H1 (cell line): ENCODE measurements around the gene ADPRM. TPM values are rescaled to one million over a fixed set of nuclear protein-coding genes. Genes with fewer than 3 reads are reported as not detected.

Experiments used
- CBX5 ChIP-seq: fragments of 300-800, 300-1000 bp; sonication (generic); IDR thresholded peaks from 2 replicates; pipeline ENCODE4 v1.7.1; 2016; ENCODE audit warnings: antibody characterized with exemption, low read length, low read depth
- CHD1 ChIP-seq: IDR thresholded peaks from 2 replicates; pipeline ENCODE4 v1.6.1; 2012; ENCODE audit warnings: low read depth, low read length, improper control_type of control experiment
- EP300 ChIP-seq, 2 experiments: IDR thresholded peaks; 1 replicate in 1 of 2; 2 replicates in 1 of 2; pipeline ENCODE4 v1.6.1; 2011 to 2012; ENCODE audit warnings: low read depth in 2 of 2, low read length in 2 of 2, mild to moderate bottlenecking in 2 of 2, borderline replicate concordance in 1 of 2, inconsistent platforms in 1 of 2, moderate library complexity in 1 of 2
- JUN ChIP-seq: IDR thresholded peaks from 2 replicates; pipeline ENCODE4 v1.6.1; 2011; ENCODE audit warnings: low read depth, mild to moderate bottlenecking, improper control_type of control experiment, low read length
- NANOG ChIP-seq: IDR thresholded peaks from 2 replicates; pipeline ENCODE4 v1.6.1; 2011; ENCODE audit warnings: low read length, low read depth, mild to moderate bottlenecking, inconsistent platforms; ENCODE audit not compliant: insufficient read depth, poor library complexity, severe bottlenecking
- RBBP5 ChIP-seq: IDR thresholded peaks from 2 replicates; pipeline ENCODE4 v1.7.1; 2012; ENCODE audit warnings: low read depth, mild to moderate bottlenecking, inconsistent platforms, low read length, moderate library complexity, borderline replicate concordance
- SIX5 ChIP-seq: IDR thresholded peaks from 2 replicates; pipeline ENCODE4 v1.6.1; 2011; ENCODE audit warnings: mild to moderate bottlenecking, low read depth, low read length
- SUZ12 ChIP-seq: fragments of 200-600 bp; sonication (generic); IDR thresholded peaks from 2 replicates; pipeline ENCODE4 v1.6.1; 2012; ENCODE audit warnings: mild to moderate bottlenecking, inconsistent platforms, low read length, moderate library complexity, mixed read lengths
- polyA plus RNA-seq, 7 experiments: library from polyadenylated mRNA; depleted of rRNA in 3 of 7; stranded (reverse) in 5 of 7; unstranded in 2 of 7; fragments of >200 nt in 5 of 7; fragments of 200-250 nt in 2 of 7; gene quantifications; 1 replicate in 5 of 7; 2 replicates in 1 of 7; 4 replicates in 1 of 7; pipeline versions ENCODE4 v1.2.1 to v1.2.3, GENCODE V29; 2011 to 2013; ENCODE audit warnings: missing spikeins in 2 of 7, mixed read lengths in 2 of 7
- total RNA-seq: library from RNA; stranded (reverse); fragmentation: NEBNext Ultra II Directional; extraction: Animal tissue kit (Norgen Biotek cat#: 25700); gene quantifications from 2 replicates; pipeline ENCODE4 v1.2.1, GENCODE V29; 2021

The ADPRM gene
- total and polyA plus RNA-seq, 2 of the 8 experiments (the other 6 are each of a cell fraction or from before 2014, with no cell fraction given) = 6.7 to 7.9 TPM

DNA sequence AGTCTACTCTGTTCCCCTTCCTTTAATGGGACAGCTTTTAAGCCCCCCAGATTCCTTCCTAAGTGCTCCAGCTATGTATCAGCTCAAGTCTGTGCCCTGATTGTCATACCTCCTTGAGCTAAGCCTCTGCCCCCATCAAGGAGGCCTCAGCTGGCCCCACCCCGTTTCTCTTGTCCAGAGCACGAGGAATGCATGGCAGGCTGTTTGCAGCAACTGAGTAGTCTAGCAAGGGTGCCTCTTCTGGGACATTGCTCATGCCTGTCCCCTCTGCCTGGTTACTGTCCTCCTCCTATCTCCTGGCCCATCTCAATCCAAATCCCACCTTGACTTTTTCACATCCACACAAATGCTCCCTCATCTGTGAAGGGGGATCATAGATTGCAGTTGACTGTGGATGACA is 60.3 kb downstream of the ADPRM start (continued):
- TF ChIP-seq EP300 (IDR thresholded peaks at IDR 0.05; ENCODE audit: borderline replicate concordance in 1 of 2, low read depth in 2 of 2, low read length in 2 of 2) (no peak), CHD1 (no peak), RBBP5 (no peak), CBX5 (no peak), SUZ12 (no peak), JUN (no peak), SIX5 (no peak), NANOG (no peak)
